Measurements from ENCODE around the gene NT5DC3.

Gene NT5DC3

DNA sequence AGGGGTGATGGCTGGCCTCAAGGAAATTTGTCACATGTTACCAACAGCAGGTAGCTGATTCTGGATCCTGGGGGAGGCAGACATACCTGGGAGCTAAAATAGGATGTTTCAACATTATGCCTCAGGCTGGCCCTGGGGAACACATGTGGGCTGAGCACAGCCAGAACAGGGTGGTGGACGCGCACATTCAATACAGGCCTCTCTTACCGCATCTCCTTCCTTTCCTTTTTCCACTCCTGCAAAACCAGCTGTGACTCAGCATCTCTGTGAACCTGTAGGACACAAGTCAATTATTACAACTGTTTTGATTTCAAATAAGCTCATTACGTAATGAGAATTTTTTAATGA is 61.0 kb downstream of the NT5DC3 start:
- DNase-seq, result no peak

DNA sequence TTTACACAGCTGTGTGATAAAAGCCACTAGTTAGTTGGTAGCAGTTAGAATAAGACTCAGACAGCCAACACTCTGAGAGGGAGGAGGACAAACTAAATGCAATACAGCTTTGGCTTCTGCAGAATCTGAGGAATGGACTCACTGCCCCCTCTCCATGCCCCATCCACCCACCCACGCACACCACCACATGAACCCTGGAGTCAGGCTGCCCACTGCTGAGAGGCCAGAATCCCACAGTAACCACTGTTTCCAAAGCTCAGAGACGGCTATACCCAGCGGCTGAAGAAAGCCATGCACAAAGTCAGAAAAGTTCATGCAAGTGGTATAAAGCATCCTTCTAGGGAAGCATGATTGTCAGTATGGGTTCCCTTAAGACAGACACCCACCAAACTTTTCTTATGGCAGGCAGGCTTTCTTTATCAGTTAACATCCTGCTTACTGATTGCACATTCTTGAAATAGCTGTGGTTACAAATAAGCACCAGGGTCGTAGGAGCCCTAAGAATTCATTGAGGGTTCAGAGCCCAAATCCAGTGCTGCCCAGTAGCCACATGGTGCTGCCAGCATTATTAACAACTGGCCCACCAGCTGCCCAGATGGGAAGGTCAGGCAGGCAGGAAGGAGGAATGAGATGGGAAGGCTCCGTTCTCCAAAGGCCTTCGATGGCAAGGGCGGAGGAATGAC is 61.5 kb downstream of the NT5DC3 start:
- DNase-seq, result no peak

DNA sequence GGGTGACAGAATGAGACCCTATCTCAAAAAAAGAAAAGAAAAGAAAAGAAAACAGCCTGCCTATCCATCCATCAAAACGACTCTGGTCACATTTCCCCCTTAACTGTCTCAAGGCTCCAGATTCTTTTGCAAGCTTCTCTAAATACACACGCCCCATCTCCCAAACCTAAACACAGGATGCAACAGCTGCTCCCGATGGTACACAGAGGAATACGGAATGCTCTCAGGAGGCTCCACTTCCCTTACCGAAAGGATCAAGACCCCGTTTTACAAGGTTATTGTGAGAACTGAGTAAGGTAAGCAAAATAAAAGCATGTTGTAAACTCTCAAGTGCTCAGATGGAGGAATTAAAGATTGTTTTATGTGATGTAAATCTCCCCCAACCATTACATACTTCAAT is 62.3 kb downstream of the NT5DC3 start:
- no peak for DNase-seq

DNA sequence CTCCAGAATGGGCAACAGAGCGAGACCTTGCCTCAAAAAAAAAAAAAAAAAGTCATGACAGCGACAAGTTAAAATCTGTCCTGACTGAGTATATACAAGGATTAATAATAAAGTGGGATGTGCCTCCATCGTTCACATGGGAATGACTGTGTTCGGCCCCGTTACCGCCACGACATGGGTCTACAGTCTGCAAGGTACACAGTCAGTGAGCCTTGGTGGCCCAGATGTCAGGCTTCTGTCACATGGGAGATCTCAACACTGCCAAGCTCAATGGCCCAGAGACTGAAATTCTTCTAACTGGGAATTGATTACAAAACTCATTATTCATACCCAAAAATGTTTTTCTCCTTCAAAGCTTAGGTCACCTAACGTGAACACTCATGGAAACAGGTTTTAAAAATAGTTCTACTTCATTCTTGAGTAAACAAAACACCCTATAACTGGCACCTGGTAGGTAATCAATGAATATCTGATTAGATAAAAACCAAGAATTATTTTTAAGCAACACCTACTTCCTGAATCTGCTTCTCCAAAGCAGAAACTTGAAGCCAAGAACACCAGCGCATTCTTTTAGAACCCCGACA is 66.0 kb downstream of the NT5DC3 start:
- DNase-seq, result no peak

DNA sequence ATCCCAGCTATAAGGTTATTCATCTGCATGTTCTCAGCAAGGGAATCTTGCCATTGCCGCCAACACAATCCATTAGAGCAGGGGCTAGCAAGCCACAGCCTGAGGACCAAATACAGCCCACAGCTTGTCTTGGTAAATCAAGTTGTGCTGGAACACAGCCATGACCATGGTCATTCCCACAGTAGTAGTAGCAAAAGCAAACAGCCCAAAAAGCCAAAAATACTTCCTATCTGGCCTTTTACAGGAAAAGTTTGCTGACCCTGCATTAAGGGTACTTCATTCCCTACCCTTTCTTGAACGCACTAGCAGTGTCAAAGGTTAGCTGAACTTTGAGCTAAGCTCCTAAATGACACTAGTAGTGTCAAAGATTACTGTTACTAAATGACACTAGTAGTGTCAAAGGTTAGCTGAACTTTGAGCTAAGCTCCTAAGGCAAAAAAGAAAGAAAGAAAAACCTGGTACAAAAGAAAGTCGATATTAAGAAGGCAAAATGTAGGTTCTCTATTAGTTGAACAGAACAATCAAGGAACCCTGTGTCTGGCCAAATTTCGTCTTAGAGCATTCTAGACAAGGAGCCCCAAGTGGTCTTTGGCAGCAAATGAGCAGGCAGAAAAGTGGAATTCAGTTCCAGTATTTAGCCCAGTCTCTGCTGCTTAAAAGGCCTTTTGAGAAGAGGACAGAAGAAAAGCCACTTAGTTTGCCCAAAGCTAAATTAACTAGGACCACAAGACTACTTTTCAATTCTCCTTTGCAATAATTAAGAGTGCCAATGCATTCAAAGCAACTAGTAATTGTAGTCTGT is 67.7 kb downstream of the NT5DC3 start:
- no peak for DNase-seq

DNA sequence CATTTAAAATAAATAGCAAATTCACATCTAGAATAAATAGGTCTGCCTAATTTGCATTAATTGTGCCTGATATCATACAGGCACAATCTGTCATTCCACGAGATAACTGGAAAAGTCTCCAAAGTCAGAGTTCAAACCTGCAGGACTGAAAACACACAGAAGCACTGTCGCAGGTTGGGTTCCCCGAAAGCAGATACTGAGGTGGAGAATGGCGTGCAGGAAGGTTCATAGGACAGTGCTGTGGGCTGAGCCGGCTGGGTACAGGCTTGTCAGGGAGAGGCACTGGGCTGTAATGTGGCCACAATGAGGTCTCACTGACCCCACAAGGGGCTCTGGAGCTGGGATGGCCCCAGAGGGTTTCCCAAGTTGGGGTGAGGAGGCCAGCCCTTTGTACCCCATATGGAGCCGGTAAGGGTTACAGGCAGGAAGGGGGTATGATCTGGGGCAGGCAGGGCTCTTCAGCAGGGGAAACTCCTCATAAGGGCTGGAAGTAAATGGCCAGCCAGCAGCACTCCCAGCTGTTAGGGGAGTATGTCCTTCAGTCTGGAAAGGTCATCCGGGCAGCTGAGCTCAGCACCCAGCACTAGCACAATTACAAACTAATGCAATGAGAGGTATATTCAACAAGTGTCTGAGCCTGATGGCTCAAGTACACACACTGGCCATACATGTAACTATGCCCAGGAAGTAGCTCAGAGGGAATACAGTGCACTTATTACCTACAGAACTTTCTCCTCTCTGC is 68.5 kb downstream of the NT5DC3 start:
- DNase-seq, result no peak

DNA sequence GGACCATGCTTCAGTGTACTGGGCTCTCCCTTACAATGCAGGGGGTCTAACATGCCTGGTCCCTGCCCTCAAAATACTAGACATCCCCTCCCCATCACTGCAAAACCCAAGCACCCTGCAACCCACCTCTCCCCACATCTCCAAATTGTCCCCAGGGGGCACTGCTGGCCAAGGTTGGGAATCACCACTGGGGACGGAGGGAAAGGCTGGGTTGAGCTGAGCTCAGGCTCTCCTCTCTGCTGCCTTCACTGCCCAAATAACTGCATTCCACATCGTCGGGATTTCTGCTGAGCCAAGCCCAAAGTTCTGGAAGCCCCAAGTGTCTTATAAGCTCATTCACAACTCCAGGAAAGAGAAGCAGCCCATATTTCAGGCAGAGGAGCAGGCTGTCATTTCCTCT is 69.6 kb downstream of the NT5DC3 start:
- DNase-seq, result peak in 1 of 2 donors; percentile 21

DNA sequence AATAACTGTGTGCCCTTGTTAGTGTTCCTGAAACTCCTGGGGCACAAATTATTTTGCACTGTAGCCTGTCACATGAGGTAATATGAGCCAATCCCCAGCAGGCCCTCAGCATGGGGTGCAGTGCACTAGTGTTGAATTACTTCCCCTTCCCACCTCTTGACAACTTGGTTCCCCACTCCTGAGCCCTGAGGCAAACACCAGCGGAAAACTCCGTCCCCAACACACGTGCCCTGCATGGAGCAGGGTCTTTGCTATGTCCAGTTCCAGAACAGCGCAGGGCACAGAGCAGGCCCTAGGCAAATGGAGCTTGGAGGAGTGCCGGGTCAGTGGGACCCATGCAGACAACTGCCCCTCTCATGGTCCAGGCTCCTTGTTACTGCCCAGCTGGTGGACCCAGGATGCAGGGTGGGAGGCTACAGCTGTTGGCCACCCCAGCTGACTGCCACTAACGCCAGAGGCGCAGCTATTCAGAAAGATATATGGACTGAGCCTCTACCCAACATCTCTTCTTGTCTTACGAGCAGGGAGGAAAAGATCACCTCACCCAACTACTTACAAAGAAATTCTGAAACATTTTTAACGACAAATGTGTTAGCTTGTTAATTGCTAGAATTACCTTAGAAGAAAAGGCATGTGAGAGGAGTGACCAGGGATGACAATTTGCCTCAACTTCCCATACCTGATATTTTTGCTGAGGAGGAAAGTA is 71.6 kb downstream of the NT5DC3 start:
- DNase-seq, result no peak

DNA sequence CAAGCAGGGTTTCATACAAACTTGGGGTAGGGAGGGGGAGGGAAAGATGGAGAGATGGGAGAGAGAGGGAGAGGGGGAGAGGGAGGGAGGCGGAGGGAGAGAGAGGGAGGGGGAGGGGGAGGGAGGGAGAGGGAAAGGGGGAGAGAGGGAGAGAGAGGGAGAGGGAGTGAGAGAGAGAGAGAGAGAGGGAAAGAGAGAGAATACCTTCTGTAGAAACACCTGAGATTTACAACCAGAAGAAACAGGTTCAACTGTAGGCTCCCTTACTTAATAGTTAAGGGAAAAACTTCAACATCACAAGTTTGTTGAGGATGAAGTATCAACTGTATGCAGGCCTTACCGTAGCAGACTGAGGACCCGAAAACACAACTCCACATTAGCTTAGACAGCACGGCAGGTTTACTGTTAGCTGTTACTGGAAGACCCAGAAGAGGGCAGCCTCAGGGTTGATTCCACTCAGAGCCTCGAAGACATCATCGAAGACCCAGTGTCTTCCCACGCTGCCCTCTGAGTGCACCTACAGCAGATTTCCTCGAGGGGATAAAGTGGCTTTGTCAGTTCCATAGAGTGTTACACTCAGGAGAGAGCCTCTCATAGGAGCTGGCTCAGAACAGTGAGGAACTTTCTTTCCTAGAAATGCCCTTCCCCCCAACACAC is 72.4 kb downstream of the NT5DC3 start:
- DNase-seq, result no peak

DNA sequence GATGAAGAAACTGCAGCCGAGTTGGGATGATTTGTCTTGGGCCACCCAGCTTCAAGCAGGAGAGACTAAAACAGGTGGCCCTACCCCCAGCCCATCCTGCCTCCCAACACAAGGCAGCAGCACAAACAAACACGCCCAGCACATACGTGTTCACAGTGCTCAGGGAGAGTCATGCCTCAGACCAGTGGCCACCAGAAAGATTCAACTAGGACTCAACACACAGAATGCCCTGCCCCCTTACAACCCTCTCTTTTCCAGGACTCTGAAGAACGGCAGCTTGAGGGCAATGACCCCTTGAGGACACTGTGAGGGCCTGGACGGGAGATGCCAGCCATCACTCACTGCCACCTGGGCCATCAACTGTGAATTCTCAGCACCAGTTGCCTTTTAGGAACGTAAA is 75.0 kb downstream of the NT5DC3 start:
- DNase-seq, result no peak

DNA sequence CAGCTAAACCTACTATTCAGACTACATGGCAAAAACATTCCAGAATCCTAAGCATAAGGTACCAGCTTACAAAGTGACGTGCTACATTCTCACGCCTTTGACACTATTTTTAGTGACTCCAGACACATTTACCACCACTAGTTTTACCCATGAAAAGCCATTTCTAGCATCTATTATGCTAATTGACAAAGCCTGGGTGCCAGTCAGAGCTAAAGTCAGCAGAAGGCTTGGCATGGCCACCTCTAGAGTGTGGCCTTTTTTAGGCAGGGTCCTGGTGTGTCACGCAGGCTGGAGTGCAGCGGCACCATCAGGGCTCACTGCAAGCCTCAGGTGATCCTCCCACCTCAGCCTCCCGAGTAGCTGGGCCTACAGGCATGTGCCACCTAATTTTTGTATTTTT is 75.7 kb downstream of the NT5DC3 start:
- no peak for DNase-seq

DNA sequence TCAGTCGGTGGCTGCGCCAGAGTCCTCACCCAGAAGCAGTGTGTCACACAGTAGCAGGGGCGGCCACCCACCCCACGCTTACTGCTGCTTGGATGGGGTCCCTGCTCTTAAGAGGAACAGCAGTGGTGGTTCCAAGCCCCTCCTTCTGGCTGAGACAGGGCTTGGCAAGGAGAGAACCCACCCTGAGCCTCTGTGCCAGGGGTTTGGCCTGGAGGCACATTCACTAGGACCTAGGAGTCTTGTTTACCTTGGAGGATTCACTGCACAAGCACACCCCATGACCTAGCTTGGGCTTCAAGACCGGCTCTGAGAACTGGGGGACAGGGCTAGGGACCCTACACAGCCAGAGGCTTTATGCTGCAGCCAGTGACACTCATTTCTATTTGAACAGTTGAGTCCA is 78.6 kb downstream of the NT5DC3 start:
- no peak for DNase-seq

DNA sequence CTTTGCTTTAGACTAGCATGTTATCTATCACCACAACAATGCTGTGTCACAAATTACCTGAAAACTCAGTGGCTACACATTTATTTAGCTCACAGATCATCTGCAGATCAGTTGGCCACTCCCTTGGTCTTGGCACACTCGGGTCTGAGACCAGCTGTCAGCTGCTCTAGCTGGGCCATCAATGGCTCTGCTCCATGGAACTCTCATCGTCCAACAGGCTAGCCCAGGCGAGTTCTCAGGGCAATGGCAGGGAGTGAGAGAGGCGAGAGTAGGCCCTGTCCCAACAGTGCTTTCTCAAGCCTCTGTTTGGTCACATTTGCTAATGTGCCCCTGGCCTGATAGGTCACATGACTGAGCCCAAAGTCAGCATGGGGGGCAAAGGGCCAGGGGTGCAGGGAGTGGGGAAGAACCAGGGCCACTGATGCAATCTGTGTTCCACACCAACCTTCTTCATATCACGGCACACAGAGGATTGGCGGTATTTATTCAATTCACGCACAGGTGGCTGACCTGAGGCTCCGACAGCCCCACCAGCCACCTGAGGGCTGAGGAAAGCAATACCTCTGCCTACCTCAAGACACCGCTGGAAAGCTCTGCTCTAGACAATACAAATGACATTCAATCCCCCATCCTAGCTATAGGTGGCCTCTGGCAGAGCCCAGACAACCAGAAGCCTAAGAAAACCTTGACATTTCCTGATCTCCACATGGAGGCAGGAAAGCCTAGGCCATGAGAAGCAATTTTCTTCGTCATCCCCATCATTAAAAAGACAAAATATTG is 82.5 kb downstream of the NT5DC3 start:
- DNase-seq, result no peak

DNA sequence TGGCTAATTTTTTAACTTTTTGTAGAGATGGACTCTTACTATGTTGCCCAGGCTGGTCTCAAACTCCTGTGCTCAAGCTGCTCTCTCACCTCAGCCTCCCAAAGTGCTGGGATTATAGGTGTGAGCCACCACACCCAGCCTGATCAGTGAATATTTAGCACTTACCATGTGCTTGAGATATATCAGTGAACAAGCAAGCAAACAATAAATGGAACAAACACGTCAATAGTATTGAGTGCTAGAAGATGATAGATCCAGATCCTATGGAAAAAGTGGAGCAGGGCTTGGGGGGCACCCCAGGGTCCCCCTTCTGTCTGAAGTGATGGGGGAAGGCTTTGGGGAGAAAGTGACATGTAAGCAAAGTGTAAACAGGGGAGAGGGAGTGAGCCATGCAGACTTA is 83.8 kb downstream of the NT5DC3 start:
- no peak for DNase-seq

DNA sequence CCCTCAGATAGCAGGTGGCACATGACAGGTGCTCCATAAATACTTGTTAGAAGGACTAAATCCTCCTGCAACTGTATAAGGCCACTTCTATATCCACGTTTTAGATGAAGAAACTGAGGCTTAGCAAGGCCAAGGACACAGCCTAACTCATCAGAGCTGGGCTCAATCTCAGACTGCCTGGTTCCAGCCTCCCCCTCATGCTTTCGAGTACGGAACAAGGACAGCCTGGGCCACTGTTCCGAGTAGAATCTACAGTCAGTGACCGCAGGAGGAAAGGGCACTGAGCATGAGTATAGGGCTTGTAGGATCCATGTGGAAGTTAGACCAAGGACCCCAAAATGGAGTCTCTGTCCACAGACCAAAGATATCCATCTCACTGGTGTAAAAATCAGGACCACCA is 84.6 kb downstream of the NT5DC3 start:
- no peak for DNase-seq

DNA sequence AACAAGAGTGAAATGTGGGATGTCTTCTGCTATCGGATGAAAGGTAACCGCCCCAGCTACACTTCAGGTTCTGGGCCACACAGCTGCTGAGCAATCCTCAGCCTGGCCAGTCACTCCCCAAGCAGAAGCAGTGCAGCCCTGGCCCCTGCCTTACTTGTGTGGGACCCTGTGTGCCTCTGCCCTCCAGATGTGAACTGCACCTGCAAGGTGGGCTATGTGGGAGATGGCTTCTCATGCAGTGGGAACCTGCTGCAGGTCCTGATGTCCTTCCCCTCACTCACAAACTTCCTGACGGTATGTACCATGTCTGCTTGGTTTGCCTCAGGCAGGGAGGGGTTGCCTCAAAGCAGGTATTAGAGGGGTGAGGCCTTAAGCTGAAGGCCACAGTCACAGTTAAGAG is 85.6 kb downstream of the NT5DC3 start:
- DNase-seq, result no peak

DNA sequence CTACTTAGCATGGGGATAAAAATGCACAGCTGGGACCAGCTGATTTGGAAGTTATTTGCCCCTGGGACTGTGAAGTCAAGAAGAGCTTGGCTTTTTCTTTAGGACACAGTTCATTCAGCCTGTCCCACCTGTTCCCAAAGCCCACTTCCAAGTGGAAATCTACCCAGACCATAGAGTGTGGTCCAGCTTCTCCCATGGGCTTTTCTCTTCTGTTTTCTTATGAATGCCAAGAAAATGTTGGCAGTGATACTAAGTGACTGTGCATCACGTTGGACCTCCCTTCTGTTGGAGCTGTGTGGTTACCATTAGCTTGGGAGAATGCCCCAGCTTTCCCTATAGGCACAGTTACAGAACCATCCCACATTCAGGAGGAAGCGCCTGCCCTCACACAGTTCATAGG is 89.4 kb downstream of the NT5DC3 start:
- no peak for DNase-seq

DNA sequence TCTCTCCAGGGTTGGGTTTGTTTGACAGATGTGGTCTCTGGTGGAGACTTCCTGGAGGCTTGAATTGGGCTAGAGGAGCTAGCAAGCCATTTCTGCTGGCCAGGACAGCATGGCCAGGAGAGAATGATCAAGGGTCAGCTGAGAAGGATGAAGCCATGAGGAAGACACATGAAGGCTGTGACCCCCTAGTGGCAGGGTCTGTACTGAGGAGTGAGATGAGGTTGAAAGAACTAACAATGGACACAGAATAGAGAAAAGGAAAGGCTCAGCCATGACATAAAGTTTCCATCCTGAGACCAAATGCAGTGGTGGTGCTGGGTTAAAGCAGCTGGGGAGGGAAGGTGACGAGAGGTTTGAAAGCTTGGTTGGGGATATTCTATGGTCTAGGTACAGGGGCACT is 89.9 kb downstream of the NT5DC3 start:
- DNase-seq, result no peak

DNA sequence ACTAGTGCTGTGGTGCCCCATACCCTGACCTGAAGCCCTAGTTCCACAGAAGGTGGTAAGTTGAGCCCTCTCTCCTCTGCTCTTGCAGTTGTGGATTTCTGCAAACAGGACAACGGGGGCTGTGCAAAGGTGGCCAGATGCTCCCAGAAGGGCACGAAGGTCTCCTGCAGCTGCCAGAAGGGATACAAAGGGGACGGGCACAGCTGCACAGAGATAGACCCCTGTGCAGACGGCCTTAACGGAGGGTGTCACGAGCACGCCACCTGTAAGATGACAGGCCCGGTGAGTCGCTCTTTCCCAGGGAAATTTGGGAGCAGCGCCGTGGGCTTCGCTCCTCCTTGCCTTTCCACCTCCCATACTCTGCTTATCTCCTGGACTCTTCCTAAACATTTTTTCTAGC is 92.2 kb downstream of the NT5DC3 start:
- DNase-seq, result no peak

DNA sequence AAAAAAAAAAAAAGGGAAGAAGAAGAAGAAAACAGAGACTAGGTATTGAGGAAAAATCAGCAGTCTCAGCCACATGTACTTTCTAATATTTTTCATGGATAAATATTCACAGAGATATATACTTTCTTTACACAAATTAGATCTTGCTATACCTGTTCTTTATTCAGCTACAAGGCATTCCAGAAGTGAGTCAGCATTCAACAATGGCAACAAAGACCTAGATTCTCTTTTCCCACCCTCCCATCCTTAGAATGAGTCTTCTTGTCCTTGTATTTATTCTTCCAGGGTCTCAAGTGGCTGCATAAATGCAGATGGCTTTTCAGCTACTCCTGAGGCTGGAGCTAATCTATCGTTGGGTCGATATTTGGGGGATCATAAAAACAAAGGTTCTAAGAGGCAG is 93.0 kb downstream of the NT5DC3 start:
- no peak for DNase-seq

DNA sequence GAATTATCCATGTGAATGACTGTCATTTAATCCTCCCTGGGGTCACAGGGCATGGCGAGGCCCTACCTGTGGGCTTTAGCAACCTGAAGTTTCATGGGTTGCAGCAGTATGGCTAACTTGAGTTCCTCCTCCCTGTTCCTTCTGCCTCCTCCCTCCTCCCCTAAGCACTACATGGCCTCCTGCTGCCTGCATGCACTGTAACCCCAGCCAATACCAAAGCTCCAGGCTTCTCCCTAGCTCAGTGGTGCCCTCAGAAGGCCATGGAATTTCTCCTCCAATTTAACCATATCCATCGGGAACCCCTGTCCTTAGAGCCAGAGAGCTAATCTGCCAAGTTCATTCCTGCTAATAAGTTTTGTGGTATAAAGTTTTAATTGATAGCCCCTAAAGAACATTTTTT is 95.1 kb downstream of the NT5DC3 start:
- no peak for DNase-seq

DNA sequence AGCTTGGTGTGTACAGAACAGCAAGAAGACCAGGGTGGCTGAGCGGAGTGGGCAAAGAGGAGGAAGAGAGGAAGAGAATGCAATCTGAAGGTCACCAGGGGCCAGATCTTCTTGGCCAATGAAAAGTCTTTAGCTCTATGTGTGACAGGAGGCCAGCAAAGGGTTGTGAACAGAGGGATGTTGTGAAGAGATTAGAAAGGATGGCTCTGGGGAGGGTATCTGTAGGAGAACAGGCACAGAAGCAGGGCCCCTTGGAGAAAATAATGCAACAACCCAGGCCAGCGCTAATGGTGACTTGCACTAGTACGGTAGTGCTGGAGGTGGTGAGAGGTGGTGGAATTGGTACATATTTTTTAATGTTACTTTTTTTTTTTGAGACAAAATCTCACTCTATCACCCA is 97.2 kb downstream of the NT5DC3 start:
- no peak for DNase-seq

Data from CD4-positive, alpha-beta T cell treated with Interleukin-4 for 1 hour (primary cell).